ENCODE data around the gene LHX6. TPM values are rescaled to one million over a fixed set of nuclear protein-coding genes. Genes with fewer than 3 reads are reported as not detected.

The LHX6 gene
- total and polyA plus RNA-seq, 9 of the 15 experiments (the other 6 are each of a cell fraction or from before 2014, with no cell fraction given): 2.8 to 16.3 (median 7.9) TPM

- TF ChIP-seq XRCC5 (IDR thresholded peaks at IDR 0.05; ENCODE audit: low read depth, low read length) (no peak), ZNF232 (CRISPR knock-in tag; IDR thresholded peaks at IDR 0.05) (no peak), ZZZ3 (IDR thresholded peaks at IDR 0.05) (no peak), ZNF764 (CRISPR knock-in tag; IDR thresholded peaks at IDR 0.05; ENCODE audit: low read depth) (no peak), RREB1 (CRISPR knock-in tag; IDR thresholded peaks at IDR 0.05) (no peak), ZBTB2 (IDR thresholded peaks at IDR 0.05) (no peak), BRF1 (IDR thresholded peaks at IDR 0.05; ENCODE audit: borderline replicate concordance, extremely low read depth, insufficient read length) (no peak), TCF15 (CRISPR knock-in tag; IDR thresholded peaks at IDR 0.05) (no peak), ATF4 (CRISPR knock-in tag; IDR thresholded peaks at IDR 0.05) (no peak), KDM2B (CRISPR knock-in tag; IDR thresholded peaks at IDR 0.05) (no peak)
Observed at GRCh38 chr9:122219856-122220672, 8.7 kb downstream of the LHX6 start (continued).

Data from K562 (cell line).